Spleen (tissue), 7 donors: ENCODE data around the gene UROC1.

Source experiments
- POLR2A ChIP-seq, 3 donors: fragments of 450-650 bp; IDR thresholded peaks; one replicate each; pipeline ENCODE4 v1.5.1; 2017; ENCODE audit warnings: antibody characterized with exemption in 3 of 3, mild to moderate bottlenecking in 1 of 3
- TF ChIP-seq, protein P1 (sequence below), 11 experiments: fragments of 200-600 bp in 7 of 11; fragments of 450-650 bp in 4 of 11; sonication (generic) in 4 of 11; IDR thresholded peaks in 8 of 11; conservative IDR thresholded peaks in 3 of 11; 1 replicate in 7 of 11; 2 replicates in 4 of 11; pipeline versions ENCODE4 v1.4.0 to v1.8.0; 2016 to 2021; ENCODE audit warnings: antibody characterized with exemption in 11 of 11, inconsistent platforms in 4 of 11, mild to moderate bottlenecking in 1 of 11
- donor health status: DM: no; HTN: no; CAD: no; lungs with moderate emphysema.
- donor health status: DM: no; HTN: no; CAD: no.
- donor health status: DM: no; HTN: no; CAD: no.

DNA sequence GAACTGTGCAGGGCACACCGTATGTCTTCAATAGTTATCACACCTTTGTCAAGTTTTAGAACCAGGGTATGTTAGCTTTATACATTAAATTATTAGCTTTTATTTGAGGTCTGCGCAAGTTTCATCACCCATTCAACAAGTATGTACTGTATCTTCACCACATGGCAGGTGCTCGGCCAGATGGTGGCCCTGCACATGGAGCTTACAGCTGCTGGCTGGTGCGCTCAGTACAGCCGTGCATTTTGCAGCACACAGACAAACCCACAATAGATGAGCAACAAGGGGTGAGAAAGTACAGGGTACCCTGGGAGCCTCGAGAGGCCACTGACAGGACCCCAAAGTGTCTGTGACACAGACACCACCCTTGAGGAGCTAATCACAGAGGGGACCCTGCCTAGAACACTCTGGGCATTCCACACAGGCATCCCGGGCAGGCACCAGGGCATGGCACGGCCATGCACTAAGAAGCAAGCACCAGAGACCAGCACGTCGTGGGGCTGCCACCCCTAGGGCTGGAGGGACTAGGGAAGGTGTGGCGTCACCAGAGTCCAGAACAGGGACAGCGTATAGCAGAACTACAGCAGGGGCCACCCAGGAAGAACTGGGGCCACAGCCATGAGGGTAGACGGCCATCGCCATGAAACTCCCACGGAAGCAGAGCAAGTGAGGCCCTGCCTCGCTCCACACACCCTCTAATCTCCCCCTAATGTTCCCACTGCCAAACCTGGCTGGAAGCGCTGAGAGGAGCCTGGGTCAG, 69.3 kb downstream of the UROC1 start:
- TF ChIP-seq, protein P1, sequence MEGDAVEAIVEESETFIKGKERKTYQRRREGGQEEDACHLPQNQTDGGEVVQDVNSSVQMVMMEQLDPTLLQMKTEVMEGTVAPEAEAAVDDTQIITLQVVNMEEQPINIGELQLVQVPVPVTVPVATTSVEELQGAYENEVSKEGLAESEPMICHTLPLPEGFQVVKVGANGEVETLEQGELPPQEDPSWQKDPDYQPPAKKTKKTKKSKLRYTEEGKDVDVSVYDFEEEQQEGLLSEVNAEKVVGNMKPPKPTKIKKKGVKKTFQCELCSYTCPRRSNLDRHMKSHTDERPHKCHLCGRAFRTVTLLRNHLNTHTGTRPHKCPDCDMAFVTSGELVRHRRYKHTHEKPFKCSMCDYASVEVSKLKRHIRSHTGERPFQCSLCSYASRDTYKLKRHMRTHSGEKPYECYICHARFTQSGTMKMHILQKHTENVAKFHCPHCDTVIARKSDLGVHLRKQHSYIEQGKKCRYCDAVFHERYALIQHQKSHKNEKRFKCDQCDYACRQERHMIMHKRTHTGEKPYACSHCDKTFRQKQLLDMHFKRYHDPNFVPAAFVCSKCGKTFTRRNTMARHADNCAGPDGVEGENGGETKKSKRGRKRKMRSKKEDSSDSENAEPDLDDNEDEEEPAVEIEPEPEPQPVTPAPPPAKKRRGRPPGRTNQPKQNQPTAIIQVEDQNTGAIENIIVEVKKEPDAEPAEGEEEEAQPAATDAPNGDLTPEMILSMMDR (IDR thresholded peaks at IDR 0.05 in 8 of 11, conservative IDR thresholded peaks at IDR 0.05 in 3 of 11), result no peak
- no peak for TF ChIP-seq POLR2A (IDR thresholded peaks at IDR 0.05)
